NCI-H2196 (cell line): ENCODE results near the gene CKLF.
"Not testable (repeated sequence)": the region's sequence is repeated elsewhere in the genome, so short reads cannot be mapped to it uniquely, and the experiment has no call there.

Source experiments
- DNase-seq: peaks from one replicate; lab custom pipeline; 2025; ENCODE audit not compliant: unreplicated experiment; lab: John Stamatoyannopoulos, UW

Gene CKLF

DNA sequence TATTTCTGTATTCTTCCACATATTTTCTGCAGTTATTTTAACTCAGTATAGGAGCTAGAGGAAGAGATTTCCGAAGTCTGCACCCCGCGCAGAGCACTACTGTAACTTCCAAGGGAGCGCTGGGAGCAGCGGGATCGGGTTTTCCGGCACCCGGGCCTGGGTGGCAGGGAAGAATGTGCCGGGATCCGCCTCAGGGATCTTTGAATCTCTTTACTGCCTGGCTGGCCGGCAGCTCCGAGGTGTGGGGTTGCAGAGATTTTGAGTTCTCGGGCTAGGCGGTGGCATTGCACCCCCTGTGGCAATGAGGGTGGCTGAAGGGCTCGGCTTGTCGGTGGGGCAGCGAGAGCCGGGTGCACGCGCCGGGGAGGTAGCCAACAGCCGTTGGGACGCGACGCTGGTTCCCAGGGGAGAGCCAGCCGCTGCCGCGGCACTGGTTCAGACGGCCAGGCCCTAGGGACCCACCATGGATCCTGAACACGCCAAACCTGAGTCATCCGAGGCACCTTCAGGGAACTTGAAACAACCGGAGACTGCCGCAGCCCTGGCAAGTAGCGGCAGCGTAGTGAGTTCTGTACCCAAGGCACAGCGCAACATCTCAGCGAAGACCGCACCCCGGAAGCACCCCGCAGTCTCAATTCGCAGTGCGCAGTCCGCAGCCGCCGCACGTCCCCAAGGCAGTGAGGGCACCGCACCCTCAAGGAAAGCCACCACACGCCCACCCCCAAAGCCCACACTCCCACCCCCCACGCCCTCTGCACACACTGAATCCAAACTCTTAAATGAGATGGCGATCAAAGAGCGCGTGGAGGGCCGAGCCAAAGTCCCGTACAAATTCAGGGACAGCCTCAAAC lies 13.9 kb downstream of the CKLF start, which contains the start of gene CMTM1:
Gene CMTM1, plus strand, starts transcription at position 389 of the 851 bp plus-strand sequence. Its CDS starts 75 bp downstream, at position 464.
- no peak for DNase-seq

DNA sequence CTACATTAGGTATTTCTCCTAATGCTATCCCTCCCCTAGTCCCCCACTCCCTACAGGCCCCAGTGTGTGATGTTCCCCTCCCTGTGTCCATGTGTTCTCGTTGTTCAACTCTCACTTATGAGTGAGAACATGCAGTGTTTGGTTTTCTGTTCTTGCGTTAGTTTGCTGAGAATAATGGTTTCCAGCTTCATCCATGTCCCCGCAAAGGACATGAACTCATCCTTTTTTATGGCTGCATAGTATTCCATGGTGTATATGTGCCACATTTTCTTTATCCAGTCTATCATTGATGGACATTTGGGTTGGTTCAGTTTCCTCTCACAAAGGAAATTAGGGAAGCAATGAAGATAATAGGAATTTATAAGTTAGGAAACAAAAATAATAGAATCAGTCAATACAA lies 14.9 kb downstream of the CKLF start:
- DNase-seq = not testable (repeated sequence)

DNA sequence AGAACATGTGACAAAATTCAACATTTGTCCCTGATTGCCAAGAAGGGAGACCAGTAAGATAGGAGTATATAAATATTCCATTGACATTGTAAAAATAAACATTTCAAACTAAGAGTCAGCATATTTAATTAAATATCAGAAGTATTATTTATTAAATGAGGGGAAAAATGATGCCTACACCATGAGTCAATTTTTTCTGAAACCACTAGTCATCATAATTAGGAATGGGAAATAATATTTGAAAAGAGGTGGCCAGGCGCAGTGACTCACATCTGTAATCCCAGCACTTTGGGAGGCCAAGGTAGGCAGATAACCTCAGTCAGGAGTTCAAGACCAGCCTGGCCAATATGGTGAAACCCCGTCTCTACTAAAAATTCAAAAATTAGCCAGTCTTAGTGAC lies 16.0 kb downstream of the CKLF start:
- no peak for DNase-seq

- DNase-seq = no peak
Observed at GRCh38 chr16:66569131-66569530, 16.8 kb downstream of the CKLF start.

- no peak for DNase-seq
Observed at GRCh38 chr16:66569827-66570405, 17.5 kb downstream of the CKLF start.

GRCh38 chr16:66572356-66572755 lies 20.0 kb downstream of the CKLF start:
- no peak for DNase-seq

- no peak for DNase-seq
Observed at GRCh38 chr16:66574081-66574480, 21.7 kb downstream of the CKLF start.

DNA sequence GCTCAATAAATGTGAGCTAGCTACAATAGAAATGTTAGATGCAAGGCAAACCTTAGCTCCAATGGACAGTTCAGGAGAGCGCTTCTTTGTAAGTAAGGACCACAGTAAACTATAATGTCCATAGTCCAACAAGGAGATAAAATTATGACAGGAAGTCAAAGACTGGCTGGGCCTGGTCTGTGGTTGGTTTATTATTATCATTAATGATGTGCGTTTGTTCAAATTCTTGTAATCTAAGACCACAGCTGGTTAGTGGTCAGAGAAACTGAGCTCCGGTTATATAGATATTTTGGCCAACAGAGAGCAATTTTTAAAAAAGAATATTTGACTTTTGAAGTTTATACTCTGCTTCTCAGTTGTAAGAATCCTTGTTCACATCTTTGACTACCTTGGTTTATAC lies 22.2 kb downstream of the CKLF start:
- DNase-seq = no peak

DNA sequence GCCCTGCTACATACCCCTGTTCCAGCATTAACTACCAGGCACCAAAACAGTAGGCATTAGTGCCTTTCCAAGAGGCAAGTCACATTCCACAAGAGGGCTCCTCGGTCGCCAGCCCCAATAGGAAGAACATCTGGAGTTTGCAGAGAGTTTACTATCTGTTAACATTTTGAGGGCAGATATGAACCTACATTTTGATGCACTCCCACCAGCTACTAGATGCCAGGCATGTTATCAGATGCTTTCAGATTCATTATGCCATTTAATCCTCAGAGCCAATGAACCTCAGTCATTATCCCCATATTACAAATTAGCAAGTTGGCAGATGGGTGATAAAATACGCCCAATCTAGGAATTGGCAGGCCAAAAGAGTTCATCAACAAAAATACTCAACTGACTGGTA lies 22.7 kb downstream of the CKLF start:
- no peak for DNase-seq

GRCh38 chr16:66576296-66576695 lies 23.9 kb downstream of the CKLF start:
- no peak for DNase-seq

GRCh38 chr16:66578651-66579531 lies 26.5 kb downstream of the CKLF start, which contains the start of gene CMTM2:
Gene CMTM2 (plus strand): TSS chr16:66579463. CDS start chr16:66579608, 145 bp downstream.
- no peak for DNase-seq

GRCh38 chr16:66580605-66581209 lies 28.3 kb downstream of the CKLF start:
- no peak for DNase-seq

DNA sequence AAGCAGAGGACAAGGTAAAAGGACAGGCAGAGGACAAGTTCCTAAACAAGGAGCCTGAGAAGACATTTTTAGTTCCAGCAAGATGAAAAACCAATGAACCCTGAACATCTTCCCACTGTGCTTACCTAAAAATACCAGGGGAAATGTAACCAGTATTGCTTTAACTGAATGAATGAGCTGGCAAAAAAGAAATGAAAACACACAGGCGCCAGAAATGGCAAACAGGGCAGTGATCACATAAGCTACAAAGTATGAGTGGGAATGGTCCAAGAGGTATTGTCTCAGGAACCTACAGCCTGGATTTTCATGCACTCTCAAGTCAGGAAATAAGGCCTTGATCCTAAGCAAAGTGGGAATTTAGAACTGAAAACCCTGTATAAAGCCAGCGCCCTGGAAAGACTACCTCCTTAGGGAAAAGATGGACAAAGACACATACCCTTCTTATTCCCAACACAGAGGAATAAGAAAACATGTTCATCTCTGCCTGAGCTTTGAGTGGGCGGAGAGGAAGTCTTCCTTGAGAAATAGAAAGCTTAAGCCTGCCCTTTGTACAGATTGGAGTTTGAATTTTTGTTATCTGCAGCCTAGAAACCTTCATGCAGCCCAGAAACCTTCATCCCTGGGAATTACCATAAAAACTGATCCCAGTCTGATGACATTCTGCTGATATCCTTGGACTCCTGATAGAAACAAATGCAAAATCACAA lies 29.0 kb downstream of the CKLF start:
- no peak for DNase-seq

DNA sequence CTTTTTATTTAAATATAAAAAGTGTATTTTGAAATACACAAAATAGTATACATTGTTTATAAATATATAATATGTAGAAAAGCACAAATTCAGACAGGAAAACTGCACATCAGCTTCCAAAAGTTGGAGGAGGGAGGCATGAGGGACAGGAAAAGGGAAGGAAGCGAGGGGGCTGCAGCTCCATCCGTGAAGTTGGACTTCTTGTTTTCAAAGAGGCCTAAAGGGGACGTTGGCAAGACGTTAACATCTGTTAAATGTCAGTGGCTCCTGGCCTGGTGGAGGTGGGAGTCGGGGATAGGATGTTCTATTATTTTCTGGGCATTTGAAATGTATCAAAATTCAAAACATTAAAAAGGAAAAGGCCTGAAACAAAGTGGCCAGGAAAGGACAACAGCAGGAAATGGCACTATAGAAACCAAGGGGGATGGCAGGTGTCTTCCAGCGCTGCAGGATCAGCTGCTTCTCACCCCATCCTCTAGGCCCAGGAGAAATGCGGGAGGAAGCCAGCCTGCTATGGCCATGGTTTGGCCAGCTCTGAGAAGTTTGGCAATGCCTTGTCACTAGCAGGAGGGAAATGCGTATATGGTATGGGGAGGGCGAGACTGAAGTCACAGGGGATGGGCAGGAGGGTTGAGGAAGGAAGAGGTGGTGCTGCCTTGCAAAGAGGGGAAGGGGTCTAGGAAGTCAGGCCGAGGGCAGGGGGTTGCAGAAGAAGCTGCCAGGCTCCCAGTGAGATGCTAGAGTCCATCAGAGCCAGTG lies 33.3 kb downstream of the CKLF start:
- DNase-seq = no peak

DNA sequence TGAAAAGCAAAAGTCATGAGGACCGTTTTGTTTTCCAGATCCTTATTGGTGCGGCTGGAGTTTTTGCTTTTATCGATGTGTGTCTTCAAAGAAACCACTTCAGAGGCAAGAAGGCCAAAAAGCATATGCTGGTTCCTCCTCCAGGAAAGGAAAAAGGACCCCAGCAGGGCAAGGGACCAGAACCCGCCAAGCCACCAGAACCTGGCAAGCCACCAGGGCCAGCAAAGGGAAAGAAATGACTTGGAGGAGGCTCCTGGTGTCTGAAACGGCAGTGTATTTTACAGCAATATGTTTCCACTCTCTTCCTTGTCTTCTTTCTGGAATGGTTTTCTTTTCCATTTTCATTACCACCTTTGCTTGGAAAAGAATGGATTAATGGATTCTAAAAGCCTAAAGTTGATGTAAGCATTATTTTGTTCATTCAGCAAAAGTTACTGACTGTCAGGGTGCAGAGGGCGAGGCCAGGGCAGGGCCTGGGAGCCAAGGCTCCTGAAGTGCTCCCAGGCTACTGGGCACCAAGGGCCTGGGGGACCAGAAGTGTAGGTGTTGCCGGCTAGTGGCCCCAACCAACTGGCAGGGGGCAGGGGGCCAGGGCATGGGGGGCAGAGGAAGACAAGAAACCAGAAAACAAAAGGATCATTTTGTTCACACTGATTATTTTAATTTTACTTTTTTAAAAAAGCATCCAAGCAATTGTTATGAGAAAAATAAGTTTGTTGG lies 35.7 kb downstream of the CKLF start:
- DNase-seq = no peak

GRCh38 chr16:66588981-66589713 lies 36.8 kb downstream of the CKLF start:
- no peak for DNase-seq

- no peak for DNase-seq
Observed at GRCh38 chr16:66590322-66590721, 37.9 kb downstream of the CKLF start.

GRCh38 chr16:66591018-66591417 lies 38.6 kb downstream of the CKLF start:
- no peak for DNase-seq
